Measurements from ENCODE around the gene RPL15. TPM values are rescaled to one million over a fixed set of nuclear protein-coding genes. Genes with fewer than 3 reads are reported as not detected.
"Not testable (repeated sequence)": the region's sequence is repeated elsewhere in the genome, so short reads cannot be mapped to it uniquely, and the experiment has no call there.

RPL15 gene
- total RNA-seq, 4 donors from 2014 or later: 1,759 to 2,538 (median 2,309) TPM

GRCh38 chr3:23904545-23904944 is 12.4 kb upstream of the RPL15 start:
- H3K9me3 ChIP-seq: no peaks in the 10 kb centered on the region
- peaks cover 4 to 44% (median 29%) of the 10 kb centered on the region in 4 donors for H3K36me3 ChIP-seq
- intact Hi-C loops (cut with DNase I): no loop called here
- no peaks in the 10 kb centered on the region for H3K27me3 ChIP-seq
- no peak overlapping the region for H3K27ac ChIP-seq (replicated peaks in 1 of 4)
- H3K4me3 ChIP-seq: no peak overlapping the region
- no peak for TF ChIP-seq EP300 (IDR thresholded peaks at IDR 0.05)
- TF ChIP-seq POLR2AphosphoS5 (IDR thresholded peaks at IDR 0.05): no peak
- no peak for TF ChIP-seq POLR2A (IDR thresholded peaks at IDR 0.05; ENCODE audit: low read depth)
- TF ChIP-seq, protein P1, sequence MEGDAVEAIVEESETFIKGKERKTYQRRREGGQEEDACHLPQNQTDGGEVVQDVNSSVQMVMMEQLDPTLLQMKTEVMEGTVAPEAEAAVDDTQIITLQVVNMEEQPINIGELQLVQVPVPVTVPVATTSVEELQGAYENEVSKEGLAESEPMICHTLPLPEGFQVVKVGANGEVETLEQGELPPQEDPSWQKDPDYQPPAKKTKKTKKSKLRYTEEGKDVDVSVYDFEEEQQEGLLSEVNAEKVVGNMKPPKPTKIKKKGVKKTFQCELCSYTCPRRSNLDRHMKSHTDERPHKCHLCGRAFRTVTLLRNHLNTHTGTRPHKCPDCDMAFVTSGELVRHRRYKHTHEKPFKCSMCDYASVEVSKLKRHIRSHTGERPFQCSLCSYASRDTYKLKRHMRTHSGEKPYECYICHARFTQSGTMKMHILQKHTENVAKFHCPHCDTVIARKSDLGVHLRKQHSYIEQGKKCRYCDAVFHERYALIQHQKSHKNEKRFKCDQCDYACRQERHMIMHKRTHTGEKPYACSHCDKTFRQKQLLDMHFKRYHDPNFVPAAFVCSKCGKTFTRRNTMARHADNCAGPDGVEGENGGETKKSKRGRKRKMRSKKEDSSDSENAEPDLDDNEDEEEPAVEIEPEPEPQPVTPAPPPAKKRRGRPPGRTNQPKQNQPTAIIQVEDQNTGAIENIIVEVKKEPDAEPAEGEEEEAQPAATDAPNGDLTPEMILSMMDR (IDR thresholded peaks at IDR 0.05): no peak
- no peak for DNase-seq (ENCODE audit: extremely low spot score)
- no peaks in the 10 kb centered on the region for H3K4me1 ChIP-seq

DNA sequence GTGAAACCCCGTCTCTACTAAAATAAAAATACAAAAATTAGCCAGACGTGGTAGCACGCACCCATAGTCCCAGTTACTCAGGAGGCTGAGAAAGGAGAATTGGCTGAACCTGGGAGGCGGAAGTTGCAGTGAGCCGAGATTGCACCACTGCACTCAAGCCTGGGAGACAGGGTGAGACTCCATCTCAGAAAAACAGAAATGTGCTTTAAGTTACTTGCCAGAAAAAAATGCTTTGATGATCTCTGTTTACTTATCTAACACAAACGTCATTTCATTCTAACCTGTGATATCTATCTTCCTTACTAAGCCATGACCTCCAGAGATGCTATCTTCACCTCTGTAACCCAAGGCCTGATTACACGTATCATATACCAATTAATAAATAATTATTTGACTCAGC is 7.6 kb upstream of the RPL15 start:
- TF ChIP-seq EP300 (IDR thresholded peaks at IDR 0.05) (no peak), POLR2AphosphoS5 (IDR thresholded peaks at IDR 0.05) (no peak), POLR2A (IDR thresholded peaks at IDR 0.05; ENCODE audit: low read depth) (no peak)
- TF ChIP-seq, protein P1 (IDR thresholded peaks at IDR 0.05): no peak
- DNase-seq (ENCODE audit: extremely low spot score): no peak
- 92% methylated on average over 7 of the region's 7 CpGs for WGBS
- H3K4me1 ChIP-seq: peaks cover 0 to 12% (median 5%) of the 10 kb centered on the region in 4 donors
- H3K36me3 ChIP-seq: peaks cover 0 to 37% (median 26%) of the 10 kb centered on the region in 4 donors
- H3K27me3 ChIP-seq: no peaks in the 10 kb centered on the region
- no peak overlapping the region for H3K4me3 ChIP-seq
- no peaks in the 10 kb centered on the region for H3K9me3 ChIP-seq
- H3K27ac ChIP-seq (replicated peaks in 1 of 4): no peak overlapping the region
- intact Hi-C loops (cut with DNase I): no loop called here

DNA sequence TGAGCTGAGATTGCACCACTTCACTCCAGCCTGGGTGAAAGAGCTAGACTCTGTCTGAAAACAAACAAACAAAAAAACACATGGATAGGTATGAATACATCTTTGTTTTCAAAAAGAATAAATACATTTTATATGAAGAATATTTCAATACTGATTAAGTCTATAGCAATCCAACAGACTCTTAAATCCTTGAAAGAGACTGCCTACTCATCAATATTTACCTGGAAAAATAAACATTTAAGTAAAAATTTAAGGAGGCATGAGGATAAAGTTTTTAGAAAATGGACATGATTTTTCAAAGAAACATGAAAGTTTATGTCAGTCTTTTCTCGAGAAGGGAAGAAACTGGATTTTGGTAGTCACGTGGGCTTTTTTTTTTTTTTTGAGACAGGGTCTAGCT is 5.5 kb upstream of the RPL15 start:
- Histone ChIP-seq H3K27me3 (no peaks in the 10 kb centered on the region), H3K36me3 (peaks cover 0 to 37% (median 26%) of the 10 kb centered on the region in 4 donors), H3K27ac (replicated peaks in 1 of 4) (no peak overlapping the region), H3K4me1 (peaks cover 9 to 30% (median 21%) of the 10 kb centered on the region in 4 donors), H3K9me3 (no peaks in the 10 kb centered on the region), H3K4me3 (no peak overlapping the region)
- intact Hi-C loops (cut with DNase I): no loop called here
- TF ChIP-seq, protein P1 (IDR thresholded peaks at IDR 0.05): no peak
- TF ChIP-seq EP300 (IDR thresholded peaks at IDR 0.05) (no peak), POLR2A (IDR thresholded peaks at IDR 0.05; ENCODE audit: low read depth) (no peak), POLR2AphosphoS5 (IDR thresholded peaks at IDR 0.05) (no peak)
- no peak for DNase-seq (ENCODE audit: extremely low spot score)
- WGBS: 98% methylated on average over 2 of the region's 2 CpGs

GRCh38 chr3:23912335-23912734 is 4.6 kb upstream of the RPL15 start:
- H3K27me3 ChIP-seq; DNase-seq (ENCODE audit: extremely low spot score); H3K9me3 ChIP-seq; H3K4me3 ChIP-seq; H3K27ac ChIP-seq (replicated peaks in 1 of 4); intact Hi-C loops (cut with DNase I): not testable (repeated sequence)
- Histone ChIP-seq H3K4me1 (peaks cover 9 to 30% (median 22%) of the 10 kb centered on the region in 4 donors), H3K36me3 (peaks cover 0 to 30% (median 22%) of the 10 kb centered on the region in 4 donors)
- 98% methylated on average over 3 of the region's 3 CpGs for WGBS

- 80% methylated on average over 1 of the region's 1 CpG for WGBS
- no peak for DNase-seq (ENCODE audit: extremely low spot score)
- intact Hi-C loops (cut with DNase I): no loop called here
- Histone ChIP-seq H3K27me3 (no peaks in the 10 kb centered on the region), H3K36me3 (peaks cover 0 to 28% (median 20%) of the 10 kb centered on the region in 4 donors), H3K4me1 (peaks cover 11 to 35% (median 26%) of the 10 kb centered on the region in 4 donors), H3K9me3 (no peaks in the 10 kb centered on the region), H3K27ac (replicated peaks in 1 of 4) (no peak overlapping the region), H3K4me3 (no peak overlapping the region)
- TF ChIP-seq POLR2AphosphoS5 (IDR thresholded peaks at IDR 0.05) (no peak), POLR2A (IDR thresholded peaks at IDR 0.05; ENCODE audit: low read depth) (no peak), EP300 (IDR thresholded peaks at IDR 0.05) (no peak)
- TF ChIP-seq, protein P1 (IDR thresholded peaks at IDR 0.05): no peak
Measured at GRCh38 chr3:23913182-23913581, 3.8 kb upstream of the RPL15 start.

Measured in esophagus muscularis mucosa (tissue), 4 donors.